A673 (cell line): ENCODE results near the gene UPF3B. TPM values are rescaled to one million over a fixed set of nuclear protein-coding genes. Genes with fewer than 3 reads are reported as not detected.
A peak's percentile ranks its signal among the peaks of the same experiment; 100 is the strongest.

Source experiments
- BruUV-seq: library from RNA; stranded (reverse); fragments of 400-500 nt; replicated peaks from 2 replicates; lab custom pipeline; 2021; lab: Mats Ljungman, UMichigan
- CTCF ChIA-PET: fragments of 300-600 bp; sonication (Branson Sonifier 250); formaldehyde crosslinking; loops from one replicate; lab custom pipeline; 2022; ENCODE audit warnings: antibody characterized with exemption; lab: Charles Lee
- POLR2A ChIA-PET: fragments of 300-600 bp; sonication (Branson Sonifier 250); formaldehyde crosslinking; loops from one replicate; lab custom pipeline; 2022; ENCODE audit warnings: antibody characterized with exemption; ENCODE audit not compliant: low non-redundant PET; lab: Charles Lee
- DNase-seq: peaks from one replicate; pipeline ENCODE4 v3.0.0-alpha.2; 2015; ENCODE audit warnings: low spot score
- H3K27ac ChIP-seq: fragments of 200-600 bp; sonication (generic); 2 replicates; pipeline ENCODE4 v1.5.1; 2016; ENCODE audit warnings: mixed run types, low read depth, mild to moderate bottlenecking, mixed read lengths, antibody characterized with exemption, low read length; ENCODE audit not compliant: poor library complexity, severe bottlenecking
- H3K27me3 ChIP-seq: fragments of 200-600 bp; sonication (generic); replicated peaks from 2 replicates; pipeline ENCODE4 v1.6.1; 2017; ENCODE audit warnings: mixed run types, low read depth, mild to moderate bottlenecking, mixed read lengths, antibody characterized with exemption, low read length; ENCODE audit not compliant: insufficient read depth, poor library complexity
- H3K36me3 ChIP-seq: fragments of 200-600 bp; sonication (generic); 2 replicates; pipeline ENCODE4 v1.6.1; 2016; ENCODE audit warnings: mixed run types, mild to moderate bottlenecking, mixed read lengths, antibody characterized with exemption, low read length; ENCODE audit not compliant: insufficient read depth, poor library complexity, severe bottlenecking
- H3K4me1 ChIP-seq: fragments of 200-600 bp; sonication (generic); 2 replicates; pipeline ENCODE4 v1.6.1; 2017; ENCODE audit warnings: mixed run types, mild to moderate bottlenecking, mixed read lengths, antibody characterized with exemption, low read length; ENCODE audit not compliant: insufficient read depth, poor library complexity, severe bottlenecking
- H3K4me3 ChIP-seq: fragments of 200-600 bp; sonication (generic); 2 replicates; pipeline ENCODE4 v1.5.1; 2016; ENCODE audit warnings: low read depth, mixed run types, mild to moderate bottlenecking, mixed read lengths, low read length; ENCODE audit not compliant: poor library complexity, severe bottlenecking
- H3K9me3 ChIP-seq: fragments of 200-600 bp; sonication (generic); 2 replicates; pipeline ENCODE4 v1.6.1; 2016; ENCODE audit warnings: mixed run types, low read depth, mild to moderate bottlenecking, mixed read lengths, antibody characterized with exemption, low read length; ENCODE audit not compliant: poor library complexity, severe bottlenecking
- CTCF ChIP-seq: fragments of 300-800, 200-600 bp; sonication (generic); conservative IDR thresholded peaks from 2 replicates; pipeline ENCODE4 v1.5.1; 2017; ENCODE audit warnings: low read depth, mild to moderate bottlenecking, antibody characterized with exemption, low read length, moderate library complexity, mixed read lengths
- EZH2 ChIP-seq: fragments of 200-600 bp; sonication (generic); IDR thresholded peaks from 2 replicates; pipeline ENCODE4 v1.6.1; 2017; ENCODE audit warnings: borderline replicate concordance, low read depth, mild to moderate bottlenecking, mixed read lengths, antibody characterized with exemption, low read length; ENCODE audit not compliant: poor library complexity, severe bottlenecking
- intact Hi-C: fragments of 100-400 bp; cut with micrococcal nuclease; formaldehyde crosslinking; loops from one replicate; pipeline ENCODE4 v1.10.0; 2022; ENCODE audit not compliant: unreplicated experiment
- total RNA-seq: library from RNA; stranded (reverse); gene quantifications from 2 replicates; pipeline ENCODE4 v1.2.3, GENCODE V29; 2021

The UPF3B gene
- total RNA-seq, 1 experiment from 2014 or later, result 23.4 TPM

GRCh38 chrX:119878740-119879139 lies 26.0 kb upstream of the UPF3B start:
- no peak for DNase-seq

GRCh38 chrX:119871599-119872395 lies 19.0 kb upstream of the UPF3B start, which contains the start of the genes NDUFA1 and RNF113A:
Gene NDUFA1, plus strand, starts transcription at chrX:119871832. Its CDS starts 80 bp downstream, at chrX:119871912.
Gene RNF113A, minus strand, starts transcription at chrX:119871733. Its CDS starts 120 bp downstream, at chrX:119871613.
- POLR2A ChIA-PET, result interaction anchor here (1.4 kb wide), 1 partner anchor 80 kb away, joined by 4 read pairs; the partner anchor contains the start of gene RPL39
- BruUV-seq, result TSS peak; percentile 65
- Histone ChIP-seq H3K36me3 (peaks cover 11% of the 10 kb centered on the region), H3K4me3 (peak within 1 kb of the TSS; percentile 89), H3K4me1 (no peaks in the 10 kb centered on the region), H3K9me3 (no peaks in the 10 kb centered on the region), H3K27me3 (no peaks in the 10 kb centered on the region), H3K27ac (peak within 1 kb of the TSS; percentile 93)
- intact Hi-C loops, result loop anchor here (1.0 to 5.0 kb wide), 2 partner anchors 18 to 79 kb away; partner anchors contain the start of gene RPL39
- DNase-seq, result peak; percentile 91
- TF ChIP-seq CTCF (no peak), EZH2 (no peak)
- CTCF ChIA-PET, result no interaction called here

More at GRCh38 chrX:119878740-119879139, 26.0 kb upstream of the UPF3B start:
- no TSS peak for BruUV-seq
- CTCF ChIA-PET, result no interaction called here
- POLR2A ChIA-PET, result no interaction called here
- Histone ChIP-seq H3K27ac (no peak overlapping the region), H3K36me3 (peaks cover 17% of the 10 kb centered on the region), H3K4me1 (no peaks in the 10 kb centered on the region), H3K27me3 (no peaks in the 10 kb centered on the region), H3K9me3 (no peaks in the 10 kb centered on the region), H3K4me3 (no peak overlapping the region)
- TF ChIP-seq CTCF, result no peak
- no peak for TF ChIP-seq EZH2
- intact Hi-C loops, result no loop called here

GRCh38 chrX:119871245-119871598 lies 18.5 kb upstream of the UPF3B start:
- Histone ChIP-seq H3K27me3 (no peaks in the 10 kb centered on the region), H3K4me3 (peak overlapping the region; percentile 89), H3K27ac (peak overlapping the region; percentile 93), H3K36me3 (peaks cover 7% of the 10 kb centered on the region), H3K4me1 (no peaks in the 10 kb centered on the region), H3K9me3 (no peaks in the 10 kb centered on the region)
- intact Hi-C loops, result loop anchor here (1.0 to 5.0 kb wide), 2 partner anchors 18 to 79 kb away; partner anchors contain the start of gene RPL39
- POLR2A ChIA-PET, result interaction anchor here (1.4 kb wide), 1 partner anchor 80 kb away, joined by 4 read pairs; the partner anchor contains the start of gene RPL39
- TSS peak; percentile 87 for BruUV-seq
- CTCF ChIA-PET, result no interaction called here
- TF ChIP-seq EZH2 (no peak), CTCF (no peak)
- peak; percentile 10 for DNase-seq
